ENCODE data around the gene PLXNA2.

The PLXNA2 gene

DNA sequence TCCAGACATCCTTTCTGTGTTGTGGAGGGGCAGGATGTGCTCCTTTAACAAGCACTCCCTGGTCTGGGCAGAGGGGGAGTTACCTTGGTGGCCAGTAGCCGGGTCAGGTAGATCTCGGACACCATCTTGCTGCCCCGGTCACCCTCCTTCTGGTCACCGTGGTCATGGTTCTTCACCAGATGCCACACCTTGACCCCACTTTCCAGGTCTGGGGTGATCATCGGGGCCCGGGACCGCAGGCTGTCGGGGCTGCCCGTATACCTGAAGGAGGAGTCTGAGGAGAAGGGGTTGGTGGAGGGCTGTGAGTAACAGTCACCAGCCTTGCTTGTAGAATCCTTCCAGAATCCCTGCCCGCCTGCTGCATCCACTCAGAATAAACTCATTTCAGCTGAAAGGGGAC, 210.9 kb downstream of the PLXNA2 start:
- DNase-seq = no peak

DNA sequence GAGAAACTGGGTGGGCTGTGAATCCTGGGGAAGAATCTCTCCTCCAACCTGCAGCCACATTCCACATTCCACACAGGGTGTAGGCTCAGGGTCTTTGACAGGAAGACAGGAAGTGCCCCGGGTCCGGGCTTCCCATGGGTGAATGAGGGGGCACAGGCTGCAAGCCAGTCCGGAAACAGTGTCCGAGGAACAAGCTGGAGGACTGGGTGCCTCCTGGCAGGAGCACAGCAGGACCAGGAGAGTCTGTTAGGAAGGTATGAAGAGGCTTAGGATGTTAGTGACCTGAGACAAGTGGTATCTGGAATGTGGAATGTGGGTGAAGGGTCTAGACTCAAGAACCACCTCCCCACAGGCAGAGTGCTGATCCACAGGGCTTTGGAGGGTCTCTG, 212.3 kb downstream of the PLXNA2 start:
- no peak for DNase-seq

DNA sequence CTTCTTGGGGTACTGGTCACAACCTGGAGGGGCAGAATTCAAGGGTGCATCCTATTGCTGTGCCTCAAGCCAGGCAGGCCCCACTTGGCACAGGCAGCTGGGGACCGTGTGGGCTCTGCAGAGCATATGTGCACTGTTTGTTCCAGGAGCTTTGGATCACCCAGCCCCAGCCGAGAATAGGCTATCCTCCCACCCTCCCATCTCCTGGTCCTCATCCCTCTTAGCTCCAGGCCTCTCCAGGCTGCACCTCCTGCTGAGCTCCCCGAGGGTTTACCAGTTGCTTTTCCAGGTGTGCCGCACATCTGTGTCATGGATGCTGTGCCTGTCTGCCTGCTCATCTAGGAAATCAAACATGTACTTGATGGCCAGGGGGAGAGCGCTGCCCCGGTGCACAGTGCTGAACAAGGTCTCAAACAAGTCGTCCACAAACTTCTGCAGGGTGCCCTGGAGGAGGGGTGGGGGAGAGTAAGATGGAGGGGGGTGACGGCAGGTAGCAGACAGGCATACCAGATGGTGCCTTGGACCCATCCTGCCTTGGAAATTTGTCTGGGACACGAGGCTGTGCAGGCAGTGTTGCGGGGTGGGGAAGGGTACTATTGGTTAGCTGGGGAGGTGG, 212.8 kb downstream of the PLXNA2 start:
- no peak for DNase-seq

DNA sequence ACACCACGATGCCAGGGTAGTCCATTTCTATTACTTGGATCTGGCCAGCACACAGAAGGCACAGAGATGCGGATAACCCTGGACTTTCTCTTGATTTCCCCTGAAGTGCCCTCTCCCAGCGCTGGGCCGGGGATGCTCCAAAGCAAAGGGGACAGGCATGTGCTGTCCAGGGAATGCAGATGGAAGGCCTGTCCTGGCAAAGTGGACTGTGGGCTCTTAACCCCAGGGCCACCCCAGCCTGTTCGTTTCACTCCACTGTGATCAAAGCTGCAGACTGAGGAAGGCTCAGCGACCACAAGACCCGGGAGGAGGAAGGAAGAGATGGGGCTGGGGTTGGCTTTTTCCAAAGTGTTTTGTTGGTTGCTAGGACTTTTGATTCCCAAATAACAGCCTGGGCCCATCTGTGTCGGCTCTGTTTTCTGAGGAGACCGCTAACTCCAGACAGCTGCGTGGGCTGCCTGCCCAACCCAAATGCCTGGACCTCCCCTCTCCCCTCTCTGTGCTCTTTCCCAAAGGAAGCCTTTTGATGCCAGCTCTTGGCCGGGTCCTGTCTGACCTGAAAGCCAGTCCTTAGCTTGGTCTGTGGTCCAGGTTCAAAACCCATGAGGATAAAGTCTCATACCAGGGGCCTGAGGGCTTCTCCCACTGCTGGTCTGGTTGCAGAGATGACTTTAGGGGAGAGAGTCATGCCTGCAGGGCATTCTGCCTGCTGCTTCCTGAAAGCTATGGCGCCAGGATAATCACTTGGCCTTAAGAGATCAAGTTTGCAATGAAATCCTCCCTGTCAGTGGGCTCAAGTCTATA, 213.7 kb downstream of the PLXNA2 start:
- DNase-seq = no peak

GRCh38 chr1:208029381-208030287, 214.6 kb downstream of the PLXNA2 start:
- peak; percentile 75 for DNase-seq

DNA sequence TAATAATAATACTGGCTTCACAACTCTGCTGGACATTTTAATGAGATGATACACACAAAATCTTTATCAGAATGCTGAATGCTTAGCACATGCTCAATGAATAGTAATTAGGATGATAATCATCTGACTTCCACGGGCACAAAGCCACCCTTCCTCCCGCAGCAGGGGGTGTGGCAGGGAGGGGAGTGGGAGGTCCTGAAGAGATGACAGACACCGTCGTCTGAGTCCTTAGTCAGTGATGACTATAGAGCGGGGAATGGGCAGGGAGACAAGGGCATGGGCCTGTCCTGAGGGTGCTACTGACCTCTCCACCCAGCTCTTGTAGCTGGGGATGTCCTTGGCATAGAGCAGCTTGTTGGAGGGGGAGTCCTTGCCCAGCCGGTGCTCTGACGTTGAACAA, 215.7 kb downstream of the PLXNA2 start:
- DNase-seq = no peak

DNA sequence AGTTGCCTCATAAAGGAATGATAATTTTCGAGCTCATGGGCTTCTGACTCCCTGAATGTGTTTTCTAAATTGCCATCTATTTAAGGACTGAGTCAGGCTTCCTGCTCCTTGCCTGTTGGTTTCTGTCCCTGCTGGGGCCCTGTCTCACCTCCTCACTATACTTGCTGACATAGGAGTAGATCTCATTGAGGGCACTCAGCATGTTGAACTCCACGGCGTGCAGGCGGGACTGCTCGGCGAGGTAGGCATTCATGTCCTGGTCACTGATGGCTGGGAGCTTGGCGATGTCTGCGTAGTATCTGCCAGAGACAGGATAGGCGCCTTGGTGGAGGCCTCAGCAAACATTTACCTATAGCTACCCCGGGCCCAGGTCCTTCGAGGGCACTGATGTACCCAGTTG, 216.3 kb downstream of the PLXNA2 start:
- no peak for DNase-seq

GRCh38 chr1:208026880-208027438, 217.2 kb downstream of the PLXNA2 start:
- no peak for DNase-seq

GRCh38 chr1:208025031-208025430, 219.2 kb downstream of the PLXNA2 start:
- no peak for DNase-seq

- no peak for DNase-seq
Measured at GRCh38 chr1:208024406-208024805, 219.8 kb downstream of the PLXNA2 start.

GRCh38 chr1:208019257-208019656, 224.9 kb downstream of the PLXNA2 start:
- no peak for DNase-seq

GRCh38 chr1:208015255-208015654, 228.9 kb downstream of the PLXNA2 start:
- no peak for DNase-seq

DNA sequence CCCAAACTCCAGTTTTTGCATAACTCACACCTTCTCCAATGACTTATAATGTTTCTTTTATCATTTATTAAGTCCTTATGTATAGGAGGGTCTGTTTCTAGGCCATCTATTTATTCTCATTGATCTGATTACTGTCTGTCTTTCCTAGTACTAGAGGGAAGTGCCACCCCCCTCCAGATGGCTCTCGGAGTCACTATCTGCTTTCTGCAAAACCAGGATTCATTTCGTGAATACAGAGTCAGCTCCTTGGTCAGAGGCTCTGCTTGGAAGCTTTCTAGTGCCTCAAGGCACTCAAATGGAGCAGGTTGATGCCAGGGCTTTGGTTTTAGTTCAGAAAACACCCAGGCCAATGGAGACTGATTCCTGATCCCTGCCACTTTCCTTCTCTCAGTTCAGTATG, 231.0 kb downstream of the PLXNA2 start:
- DNase-seq = no peak

GRCh38 chr1:208012721-208013120, 231.5 kb downstream of the PLXNA2 start:
- DNase-seq = no peak

DNA sequence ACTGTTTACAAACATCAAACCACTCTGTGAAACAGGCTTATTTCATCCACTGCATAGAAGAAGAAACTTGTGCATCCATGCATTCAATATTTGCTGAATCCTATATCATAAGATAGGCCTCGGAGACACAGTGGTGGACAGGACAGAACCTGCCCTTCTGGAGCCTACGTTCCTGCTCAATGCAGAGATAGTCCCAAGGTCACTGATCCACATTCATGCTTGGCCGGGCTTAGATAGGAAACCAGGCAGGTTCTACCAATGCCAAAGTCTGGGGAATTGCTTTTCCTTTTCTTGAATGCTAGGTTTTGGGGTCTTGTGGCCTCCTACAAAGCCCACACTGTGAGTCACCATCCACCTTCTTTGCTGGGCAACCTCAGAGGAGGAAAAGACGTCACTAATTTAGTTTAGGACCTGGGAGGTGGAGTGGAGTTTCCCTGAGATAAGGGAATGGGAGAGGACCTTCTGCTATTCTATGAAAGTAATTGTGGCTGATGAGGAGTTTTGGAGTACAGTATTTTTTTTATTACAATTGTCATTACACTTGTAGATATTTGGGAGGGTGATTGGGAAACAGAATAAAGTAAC, 233.6 kb downstream of the PLXNA2 start:
- no peak for DNase-seq

- DNase-seq = no peak
Measured at GRCh38 chr1:208009706-208010444, 234.3 kb downstream of the PLXNA2 start.

DNA sequence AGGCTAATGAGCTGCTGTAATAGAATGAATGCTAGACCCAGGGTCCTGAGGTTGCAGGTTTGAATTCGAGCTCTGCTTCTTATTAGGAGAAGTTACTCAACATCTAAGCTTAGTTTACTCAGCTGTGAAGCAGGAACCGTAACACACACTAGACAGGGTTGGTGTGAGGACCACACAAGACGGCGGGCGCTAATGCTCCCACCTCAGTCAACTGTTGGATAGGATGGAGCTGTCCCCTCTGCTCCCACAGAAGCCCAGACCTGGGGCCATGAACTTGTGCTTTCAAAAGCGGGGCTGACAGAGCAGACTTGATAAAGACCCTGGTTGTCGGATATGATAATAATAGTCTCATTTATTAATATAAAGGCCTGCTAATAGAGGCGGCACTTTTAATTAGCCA, 234.9 kb downstream of the PLXNA2 start:
- DNase-seq = no peak

GRCh38 chr1:208008534-208008933, 235.7 kb downstream of the PLXNA2 start:
- DNase-seq = no peak

DNA sequence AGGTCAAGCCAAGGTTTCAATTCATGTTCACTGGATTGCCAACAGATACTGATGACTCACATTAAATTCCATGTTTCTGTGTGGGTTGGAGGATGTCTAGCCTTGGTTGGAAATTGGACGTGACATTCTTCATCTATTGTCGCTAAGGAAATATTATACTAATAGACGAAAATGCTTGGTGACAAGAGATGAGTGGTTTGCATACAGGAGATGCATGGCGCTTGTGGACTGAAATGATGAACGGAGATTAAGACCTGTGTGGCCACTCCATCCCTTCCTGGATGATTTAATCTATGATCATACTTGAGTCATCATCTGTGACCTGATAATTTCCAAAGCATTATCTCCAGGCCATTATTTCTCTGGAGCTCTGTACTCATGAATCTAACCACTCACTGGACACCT, 236.2 kb downstream of the PLXNA2 start:
- peak; percentile 15 for DNase-seq

DNA sequence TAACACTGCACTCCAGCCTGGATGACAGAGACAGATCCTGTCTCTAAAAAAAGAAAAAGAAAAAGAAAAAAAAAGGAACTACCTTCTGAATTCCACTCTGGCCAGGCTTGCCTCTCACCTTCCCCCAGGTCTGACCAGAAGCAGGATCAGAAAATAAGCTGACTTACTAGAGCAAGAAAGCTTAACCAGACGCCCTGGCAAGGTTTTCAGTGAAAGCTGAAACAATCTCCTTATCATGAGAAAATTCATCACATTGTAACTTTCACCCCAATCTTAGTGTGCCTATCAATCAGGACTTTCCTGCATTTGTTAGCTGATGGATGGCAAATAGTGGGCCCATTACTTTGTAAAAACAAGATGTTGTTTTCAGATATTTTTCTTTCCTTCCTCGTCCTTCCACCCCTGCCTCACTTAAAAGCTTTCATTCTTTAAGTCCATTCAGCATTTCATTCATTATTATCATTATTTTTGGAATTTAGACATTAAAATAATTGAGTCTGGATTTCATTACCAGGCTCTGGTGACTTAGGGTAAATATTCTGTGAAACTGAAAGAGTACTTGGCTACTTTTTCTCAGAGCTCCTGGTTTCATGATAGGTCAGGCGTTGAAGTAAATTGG, 236.8 kb downstream of the PLXNA2 start:
- no peak for DNase-seq

- no peak for DNase-seq
Measured at GRCh38 chr1:208006258-208006920, 237.8 kb downstream of the PLXNA2 start.

All from suppressor macrophage treated with lipopolysaccharide for 4 hours (primary cell).